IPS-18c (cell line): ENCODE data around the gene CYSTM1.

ENCODE experiments used
- H3K4me3 ChIP-seq: 2 replicates; pipeline ENCODE4 v1.7.0; 2013; ENCODE audit warnings: low read depth, mild to moderate bottlenecking, low read length, moderate library complexity; ENCODE audit not compliant: insufficient read depth
- H3K9me3 ChIP-seq: one replicate; pipeline ENCODE4 v1.6.1; 2013; ENCODE audit warnings: mild to moderate bottlenecking, low read length, moderate library complexity; ENCODE audit not compliant: control insufficient read depth, insufficient read depth

CYSTM1 gene

GRCh38 chr5:140236891-140237598 lies 62.1 kb downstream of the CYSTM1 start:
- H3K9me3 ChIP-seq, result no peaks in the 10 kb centered on the region
- no peak overlapping the region for H3K4me3 ChIP-seq

GRCh38 chr5:140238756-140239155 lies 63.8 kb downstream of the CYSTM1 start:
- Histone ChIP-seq H3K9me3 (no peaks in the 10 kb centered on the region), H3K4me3 (no peak overlapping the region)

DNA sequence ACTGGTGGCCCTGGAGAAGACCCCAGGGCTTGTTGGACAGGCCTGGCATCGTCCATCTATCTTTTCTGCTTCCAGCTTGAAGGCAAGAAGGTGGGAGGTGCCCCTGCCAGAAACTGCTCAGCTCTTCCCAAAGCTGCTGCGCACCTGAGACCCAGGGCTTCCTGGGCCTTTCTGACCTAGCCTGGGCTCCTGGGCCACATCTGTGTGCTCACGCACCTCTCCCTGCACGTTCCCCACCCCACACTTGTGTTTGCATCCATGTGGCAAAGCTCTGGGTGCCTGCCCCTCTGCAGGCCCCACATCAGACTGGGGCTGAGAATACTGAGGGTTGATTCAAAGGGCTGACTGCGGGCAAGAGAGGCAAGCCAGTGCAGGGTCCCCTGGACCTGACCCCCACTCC lies 64.5 kb downstream of the CYSTM1 start:
- no peak overlapping the region for H3K4me3 ChIP-seq
- H3K9me3 ChIP-seq, result no peaks in the 10 kb centered on the region

DNA sequence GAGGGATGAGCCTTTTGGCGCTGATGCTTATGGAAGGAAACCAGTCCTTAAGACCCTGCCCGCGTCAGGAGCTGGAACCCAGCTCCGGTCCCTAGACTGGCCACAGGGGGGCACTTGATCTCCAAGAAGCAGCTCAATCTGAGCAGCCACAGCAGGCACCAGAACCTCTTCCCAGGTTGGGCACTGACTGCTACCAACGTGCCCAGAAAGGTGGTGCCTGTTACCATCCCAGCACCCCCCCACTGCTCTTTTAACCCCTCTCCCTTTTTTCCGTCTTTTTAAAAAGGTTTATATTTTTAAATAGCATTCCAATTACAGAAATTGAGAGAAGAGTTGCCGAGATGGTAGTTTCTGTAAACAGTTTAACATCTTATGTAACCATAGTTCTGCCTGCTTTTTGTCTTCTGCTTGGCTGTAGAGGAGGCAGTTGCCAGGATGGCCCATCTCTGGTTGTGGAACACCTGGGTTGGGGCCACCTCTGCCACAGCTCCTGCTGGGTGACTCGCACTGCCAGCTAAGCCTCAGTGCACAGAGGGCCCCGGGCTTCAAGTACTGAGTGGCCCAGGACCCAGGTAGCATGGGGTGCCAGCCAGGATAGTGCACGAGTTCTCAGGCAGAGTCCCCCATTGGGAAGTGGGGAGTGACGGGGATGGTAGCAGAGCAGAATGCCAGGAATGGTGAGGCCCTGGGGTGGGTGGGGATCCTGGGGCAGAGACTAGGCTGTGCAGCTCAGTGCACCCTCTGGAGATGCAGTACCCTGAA lies 65.1 kb downstream of the CYSTM1 start:
- Histone ChIP-seq H3K9me3 (no peaks in the 10 kb centered on the region), H3K4me3 (no peak overlapping the region)

DNA sequence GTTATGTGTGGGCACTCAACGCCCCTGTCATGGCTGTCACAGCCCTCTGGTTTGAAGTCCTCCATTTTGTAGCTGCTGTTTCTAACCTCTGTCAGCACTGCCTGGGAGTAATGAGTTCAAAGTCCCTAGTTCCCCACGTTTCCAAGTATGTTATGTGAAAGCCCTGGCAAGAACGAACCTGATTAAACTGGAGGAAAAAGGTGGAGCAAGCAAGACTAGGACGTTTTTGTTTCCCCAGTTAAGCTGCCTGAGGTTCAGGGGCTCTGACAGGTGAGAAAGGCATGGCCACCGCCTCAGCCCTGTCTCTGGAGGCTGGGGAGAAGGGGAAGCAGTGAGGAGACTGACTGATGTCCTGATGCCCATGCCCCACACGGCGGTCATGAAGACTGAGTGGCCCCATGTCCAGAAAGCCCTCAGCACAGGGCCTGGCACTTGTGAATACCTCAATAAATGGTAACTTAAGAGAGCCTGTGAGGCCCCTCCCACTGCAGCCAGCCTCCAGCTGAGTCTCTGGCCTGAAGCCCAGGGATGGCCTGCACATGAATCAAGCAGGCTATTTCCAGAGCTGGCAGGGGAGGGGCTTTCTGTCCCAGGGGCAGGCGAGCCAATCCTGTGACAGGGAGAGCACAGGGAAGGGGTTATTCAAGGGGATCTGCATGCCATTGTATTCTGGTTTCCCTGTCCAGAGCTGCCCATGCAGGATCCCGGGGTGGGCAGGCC lies 66.2 kb downstream of the CYSTM1 start:
- no peaks in the 10 kb centered on the region for H3K9me3 ChIP-seq
- no peak overlapping the region for H3K4me3 ChIP-seq

- Histone ChIP-seq H3K9me3 (no peaks in the 10 kb centered on the region), H3K4me3 (no peak overlapping the region)
Measured at GRCh38 chr5:140242099-140242498, 67.1 kb downstream of the CYSTM1 start.

- H3K9me3 ChIP-seq, result no peaks in the 10 kb centered on the region
- H3K4me3 ChIP-seq, result no peak overlapping the region
Measured at GRCh38 chr5:140242890-140243585, 68.0 kb downstream of the CYSTM1 start.

DNA sequence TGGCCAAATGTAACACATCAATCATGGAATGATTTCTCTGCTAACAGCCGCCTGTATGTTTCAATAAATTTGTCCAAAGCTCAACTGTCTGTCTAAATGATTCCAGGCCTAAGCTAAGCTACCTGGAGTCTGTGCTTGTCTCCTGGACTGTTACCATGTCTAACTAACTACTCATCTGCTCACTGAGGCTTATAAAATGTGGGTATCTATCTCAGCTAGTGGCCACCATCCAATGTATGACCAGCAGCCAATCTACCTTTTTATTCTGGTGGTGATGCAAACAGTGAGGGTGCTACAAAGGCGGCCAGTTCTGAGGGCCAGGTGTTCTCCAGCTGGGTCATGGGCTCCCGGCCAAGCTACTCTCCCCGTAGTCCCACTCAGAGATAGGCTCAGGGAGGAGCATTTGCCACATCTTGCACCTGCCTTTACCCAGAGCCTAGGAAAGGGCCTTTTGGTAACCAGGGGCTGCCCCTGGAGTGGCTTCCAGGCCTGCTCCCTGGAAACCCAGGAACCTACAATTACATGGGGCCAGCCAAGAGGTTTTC lies 68.8 kb downstream of the CYSTM1 start:
- Histone ChIP-seq H3K4me3 (no peak overlapping the region), H3K9me3 (no peaks in the 10 kb centered on the region)

- no peak overlapping the region for H3K4me3 ChIP-seq
Measured at GRCh38 chr5:140244525-140245025, 69.6 kb downstream of the CYSTM1 start.

DNA sequence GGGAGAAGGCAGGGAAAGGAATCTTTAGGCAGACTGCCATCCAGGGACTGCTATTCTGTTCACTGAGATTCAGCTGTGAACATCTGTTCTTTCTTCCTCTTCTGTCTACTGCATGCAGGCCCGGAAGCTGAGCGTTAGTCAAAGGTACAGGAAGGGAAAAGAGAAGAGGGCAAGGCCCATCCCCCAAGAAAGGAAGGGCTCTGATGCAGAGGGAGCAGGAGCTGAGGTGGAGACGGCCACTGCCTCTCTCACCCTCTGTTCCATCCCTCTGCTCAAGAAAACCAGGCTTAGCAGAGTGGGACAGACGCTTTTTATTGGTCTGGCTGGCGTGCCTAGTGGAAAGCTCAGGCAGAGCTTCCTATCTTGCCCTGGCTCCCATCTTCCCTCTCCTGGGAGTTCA lies 70.4 kb downstream of the CYSTM1 start:
- H3K4me3 ChIP-seq, result no peak overlapping the region

More at GRCh38 chr5:140244525-140245025, 69.6 kb downstream of the CYSTM1 start:
- H3K9me3 ChIP-seq, result no peaks in the 10 kb centered on the region

GRCh38 chr5:140245926-140246325 lies 70.9 kb downstream of the CYSTM1 start:
- no peaks in the 10 kb centered on the region for H3K9me3 ChIP-seq
- H3K4me3 ChIP-seq, result no peak overlapping the region

More for the DNA sequence above, 70.4 kb downstream of the CYSTM1 start:
- no peaks in the 10 kb centered on the region for H3K9me3 ChIP-seq

GRCh38 chr5:140246378-140247122 lies 71.6 kb downstream of the CYSTM1 start:
- Histone ChIP-seq H3K4me3 (no peak overlapping the region), H3K9me3 (no peaks in the 10 kb centered on the region)

- Histone ChIP-seq H3K4me3 (no peak overlapping the region), H3K9me3 (no peaks in the 10 kb centered on the region)
Measured at GRCh38 chr5:140248414-140248813, 73.4 kb downstream of the CYSTM1 start.

DNA sequence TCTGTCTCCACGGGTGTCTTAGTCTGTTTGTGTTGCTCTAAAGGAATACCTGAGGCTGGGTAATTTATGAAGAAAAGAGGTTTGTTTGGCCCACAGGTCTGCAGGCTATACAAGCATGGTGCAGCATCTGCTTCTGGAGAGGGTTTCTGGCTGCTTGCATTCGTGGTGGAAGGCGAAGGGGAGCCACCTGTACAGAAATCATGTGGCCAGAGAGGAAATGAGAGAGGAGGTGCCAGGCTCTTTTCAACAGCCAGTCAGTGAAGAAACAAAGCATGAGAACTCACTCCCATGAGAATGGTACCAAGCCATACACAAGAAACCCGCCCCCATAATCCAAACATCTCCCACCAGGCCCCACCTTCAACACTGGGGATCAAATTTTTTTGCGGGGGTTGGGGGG lies 74.5 kb downstream of the CYSTM1 start:
- no peak overlapping the region for H3K4me3 ChIP-seq
- H3K9me3 ChIP-seq, result no peaks in the 10 kb centered on the region

- H3K4me3 ChIP-seq, result no peak overlapping the region
Measured at GRCh38 chr5:140250386-140250785, 75.4 kb downstream of the CYSTM1 start.

DNA sequence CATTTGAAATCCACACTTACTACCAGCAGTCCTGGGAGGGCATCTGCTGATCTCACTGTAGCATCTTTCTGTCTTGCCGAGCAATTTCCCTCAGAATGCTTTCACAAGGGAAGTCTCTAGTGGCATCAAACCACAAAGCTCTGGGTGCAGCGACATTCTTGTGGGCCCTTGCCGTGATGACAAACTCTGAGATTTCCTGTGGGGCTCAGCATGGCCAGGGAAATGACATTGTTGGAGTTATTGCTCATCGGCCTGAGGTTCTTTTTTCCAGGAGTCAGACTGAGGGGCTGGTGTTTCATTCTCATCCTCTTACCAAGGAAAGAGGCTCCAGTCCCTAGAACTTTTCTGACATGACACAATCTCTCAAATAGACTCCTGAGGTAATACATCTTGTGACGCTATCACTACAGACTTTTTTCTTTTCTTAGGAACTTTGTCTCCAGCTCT lies 76.6 kb downstream of the CYSTM1 start:
- H3K4me3 ChIP-seq, result no peak overlapping the region
- H3K9me3 ChIP-seq, result no peaks in the 10 kb centered on the region

More at GRCh38 chr5:140250386-140250785, 75.4 kb downstream of the CYSTM1 start:
- no peaks in the 10 kb centered on the region for H3K9me3 ChIP-seq
